HG03108 (cell line): ENCODE measurements around the gene SUSD6.

Experiments used
- ATAC-seq: cut with Tn5 transposase; IDR thresholded peaks from one replicate; pipeline ENCODE4 v1.9.1; 2021; ENCODE audit warnings: moderate library complexity; ENCODE audit not compliant: unreplicated experiment

The SUSD6 gene

DNA sequence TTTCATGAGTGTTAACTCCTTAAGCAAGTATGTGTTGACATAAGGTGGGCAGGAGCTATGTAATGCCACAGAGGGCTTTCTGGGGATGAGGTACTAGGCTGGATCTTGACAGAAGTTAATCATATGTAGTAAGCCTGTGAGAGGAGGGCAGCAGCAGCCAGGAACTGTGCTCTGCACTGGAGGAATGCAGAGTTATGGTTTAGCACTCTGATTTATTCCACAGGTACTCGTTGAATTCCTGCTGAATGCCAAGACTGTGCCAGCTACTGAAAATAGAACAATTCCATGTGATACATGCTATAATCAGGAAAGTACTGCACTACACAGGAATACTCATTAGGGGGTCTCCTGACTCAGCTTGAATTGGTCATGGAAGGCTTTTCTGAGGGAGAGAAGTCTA, 58.7 kb downstream of the SUSD6 start:
- no peak for ATAC-seq

DNA sequence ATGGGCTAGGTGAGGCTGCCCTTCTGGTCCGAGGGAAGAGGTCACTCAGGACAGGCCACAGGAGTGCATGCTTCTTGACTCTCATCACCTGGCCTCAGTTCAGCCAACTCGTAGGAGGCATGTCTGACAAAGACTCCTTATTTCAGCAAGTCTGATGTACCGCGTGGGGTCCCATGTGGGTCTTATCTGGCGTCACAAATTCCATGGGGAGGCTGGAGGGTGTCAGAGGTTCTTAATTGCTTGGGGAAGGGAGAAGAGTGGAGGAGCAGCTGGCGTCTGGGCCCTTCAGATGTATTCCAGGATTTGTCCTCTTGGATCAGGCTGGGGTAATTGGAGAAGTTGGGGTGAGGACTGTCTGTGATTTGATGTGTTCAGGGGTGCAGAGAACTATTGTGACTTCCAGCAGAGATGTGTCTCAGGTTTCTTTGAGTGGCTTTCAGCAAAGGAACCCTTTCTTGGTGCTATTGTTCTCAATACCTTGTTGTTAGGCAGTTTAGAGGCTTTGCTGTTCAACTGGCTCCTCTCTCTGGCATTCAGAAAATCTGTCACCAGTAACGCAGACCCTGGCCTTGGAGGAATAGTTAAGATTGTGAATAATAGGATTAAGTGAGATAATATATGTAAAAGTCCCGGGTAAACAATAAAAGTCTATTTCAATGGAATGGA, 60.1 kb downstream of the SUSD6 start:
- ATAC-seq, result no peak

DNA sequence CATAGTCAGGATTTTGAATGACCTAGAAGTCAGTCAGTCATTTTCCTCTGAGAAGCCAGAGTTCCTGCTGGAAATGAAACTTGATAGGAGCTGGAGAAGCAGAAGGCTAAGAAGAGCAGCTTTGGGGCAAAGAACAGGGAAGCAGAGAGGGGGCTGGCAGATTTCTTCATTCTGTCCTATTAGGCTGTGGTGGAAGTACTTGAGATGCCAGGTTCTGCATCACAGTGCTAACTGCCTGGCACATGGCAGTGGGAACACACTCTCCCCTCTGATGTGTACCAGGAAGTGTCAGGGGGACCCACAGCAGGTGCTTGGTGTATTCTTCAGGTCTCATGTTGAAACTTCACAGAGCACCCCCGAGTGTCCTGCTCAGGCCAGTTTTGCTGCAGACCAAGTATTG, 61.0 kb downstream of the SUSD6 start:
- no peak for ATAC-seq

DNA sequence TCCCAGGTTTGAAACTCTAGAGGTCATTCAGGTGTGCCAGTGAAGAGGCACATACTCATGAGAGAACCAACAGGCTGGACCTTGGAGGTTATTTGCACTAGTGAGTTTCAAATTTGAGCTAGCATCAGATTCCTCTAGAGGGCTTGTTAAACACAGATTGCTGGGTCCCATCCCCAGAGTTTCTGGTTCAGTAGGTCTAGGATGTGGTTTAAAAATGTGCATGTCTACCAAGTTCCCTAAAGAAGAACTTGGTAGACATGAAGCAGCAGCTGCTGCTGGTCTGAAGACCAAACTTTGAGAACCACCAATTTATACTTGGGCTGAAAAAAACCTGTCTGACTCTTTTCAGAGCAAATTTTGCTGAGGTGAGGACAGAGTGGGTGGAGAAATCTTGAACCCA, 61.7 kb downstream of the SUSD6 start:
- peak; percentile 36 for ATAC-seq

DNA sequence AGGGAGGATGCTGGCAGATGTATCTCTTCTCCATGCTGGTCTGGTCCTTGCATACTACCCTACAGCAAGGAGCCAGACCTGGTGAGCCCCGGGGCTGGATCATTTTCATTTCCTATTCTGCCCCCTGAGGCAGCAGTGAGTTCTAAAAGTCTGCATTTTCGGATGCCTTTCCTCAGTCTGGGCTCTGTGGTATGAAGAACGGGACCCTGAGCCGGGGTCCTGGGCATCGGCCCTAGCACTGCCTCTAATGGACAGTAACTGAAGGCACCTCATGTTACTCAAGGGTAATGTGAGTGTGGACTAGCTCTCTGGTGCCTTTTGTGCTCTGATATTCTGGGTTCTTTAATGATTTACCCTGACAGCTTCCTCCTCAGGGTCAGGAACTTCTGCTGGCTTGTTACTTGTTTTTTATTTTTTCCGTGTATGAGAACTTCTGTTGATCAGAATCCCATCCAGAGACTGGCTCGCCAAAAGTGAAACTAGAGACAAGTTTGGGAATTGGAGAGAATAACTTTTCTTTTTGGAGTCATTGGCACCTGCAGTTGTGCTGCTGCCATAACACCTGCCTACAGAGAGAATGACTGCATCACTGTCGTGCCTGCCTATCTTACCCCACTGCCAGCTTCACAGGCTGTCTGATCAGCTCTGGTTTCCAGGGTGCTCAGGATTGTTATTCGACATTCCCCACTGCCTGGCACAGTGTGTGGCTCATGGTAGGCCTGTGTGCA, 62.3 kb downstream of the SUSD6 start:
- ATAC-seq, result peak; percentile 18

DNA sequence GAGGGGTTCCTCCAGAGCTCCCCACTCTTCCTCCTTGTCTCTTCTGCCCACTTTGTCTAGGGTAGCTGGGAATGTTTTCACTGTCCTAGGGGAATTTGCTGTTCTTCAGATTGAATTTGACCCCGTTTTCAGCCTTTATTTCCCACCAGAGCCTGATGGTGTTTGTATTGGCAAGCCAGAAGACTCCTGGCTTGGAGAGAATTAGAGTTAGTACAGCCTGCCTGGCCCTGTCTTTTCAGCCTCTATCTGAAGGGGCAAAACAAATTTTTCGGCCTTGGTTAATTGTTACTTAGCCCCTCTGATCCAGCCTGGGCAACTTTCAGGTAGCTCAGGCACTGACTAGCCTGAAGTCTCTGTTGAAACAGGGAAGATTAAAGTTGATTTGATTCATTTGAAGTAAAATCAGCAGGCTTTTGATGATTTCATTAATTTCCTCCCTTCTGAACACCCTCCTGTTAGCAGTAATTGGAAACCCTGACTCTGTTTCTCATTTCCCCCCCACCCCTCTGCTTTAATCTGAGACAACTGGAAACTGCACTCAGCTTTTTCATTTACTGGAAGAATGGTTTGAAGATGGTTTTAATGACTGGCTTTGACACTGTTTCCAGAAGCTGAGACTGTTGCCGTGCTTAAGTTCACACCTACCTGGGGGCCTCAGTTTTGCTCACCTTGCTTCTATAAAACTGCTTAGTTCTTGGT, 63.3 kb downstream of the SUSD6 start:
- ATAC-seq, result no peak

DNA sequence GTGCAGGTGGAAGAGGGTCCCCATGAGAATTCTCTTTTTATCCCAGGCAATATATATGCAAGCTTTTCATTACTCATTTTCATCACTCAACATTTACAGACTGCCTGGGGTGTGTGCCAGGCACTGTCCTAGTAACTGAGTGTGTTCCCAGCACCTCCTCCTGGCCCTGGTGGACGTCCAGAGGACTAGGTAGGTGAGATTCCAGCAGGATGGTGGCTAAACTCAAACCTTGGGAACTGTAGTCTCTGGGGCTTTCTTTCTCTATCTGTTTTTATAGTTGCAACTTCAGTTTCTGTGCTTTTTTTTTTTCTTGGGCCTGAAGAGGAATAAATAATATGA, 63.8 kb downstream of the SUSD6 start:
- ATAC-seq, result no peak

DNA sequence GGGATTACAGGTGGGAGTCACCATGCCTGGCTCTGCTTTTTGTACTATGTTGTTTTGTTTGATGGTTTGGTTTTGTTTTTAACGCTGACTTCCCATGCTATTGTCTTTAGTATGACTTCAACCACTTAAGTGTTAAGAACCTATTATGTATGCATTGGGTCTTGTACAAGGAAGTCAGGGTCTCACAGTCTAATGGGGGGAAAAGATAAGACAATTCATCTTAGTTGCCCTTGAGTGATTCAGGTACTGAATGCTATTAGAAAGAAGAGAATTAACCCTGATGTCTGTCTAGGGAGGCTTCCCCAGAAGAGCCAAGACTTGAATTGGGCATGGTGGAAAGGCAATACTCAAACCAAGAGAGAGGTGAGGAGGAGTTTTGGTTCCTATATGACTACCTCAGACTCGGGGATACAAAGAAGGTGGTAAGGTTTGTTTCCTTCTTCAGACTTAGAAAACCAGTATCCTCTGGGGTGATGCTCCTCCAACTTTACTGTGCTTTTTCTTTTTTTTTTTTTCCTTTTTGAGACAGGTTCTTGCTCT, 64.6 kb downstream of the SUSD6 start:
- ATAC-seq, result peak; percentile 70

DNA sequence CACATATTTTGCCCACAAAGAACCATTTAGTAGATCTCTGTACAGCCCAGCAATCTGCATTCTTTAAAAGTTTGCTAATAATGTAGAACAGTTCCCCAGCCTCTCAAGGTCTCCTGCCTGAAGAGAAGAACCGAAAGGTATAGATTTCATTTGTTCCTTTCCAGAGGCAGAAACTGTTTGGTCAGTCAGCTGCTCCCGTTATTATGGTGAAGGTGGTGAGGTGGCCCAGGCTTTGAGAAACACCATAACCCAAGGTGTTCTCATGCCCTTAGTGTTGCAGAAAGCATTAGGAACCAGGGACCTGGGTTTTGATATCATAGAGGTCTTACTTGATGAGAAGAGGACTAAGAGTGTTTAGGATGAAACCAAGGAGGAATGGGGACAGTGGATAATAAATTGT, 65.3 kb downstream of the SUSD6 start:
- no peak for ATAC-seq

DNA sequence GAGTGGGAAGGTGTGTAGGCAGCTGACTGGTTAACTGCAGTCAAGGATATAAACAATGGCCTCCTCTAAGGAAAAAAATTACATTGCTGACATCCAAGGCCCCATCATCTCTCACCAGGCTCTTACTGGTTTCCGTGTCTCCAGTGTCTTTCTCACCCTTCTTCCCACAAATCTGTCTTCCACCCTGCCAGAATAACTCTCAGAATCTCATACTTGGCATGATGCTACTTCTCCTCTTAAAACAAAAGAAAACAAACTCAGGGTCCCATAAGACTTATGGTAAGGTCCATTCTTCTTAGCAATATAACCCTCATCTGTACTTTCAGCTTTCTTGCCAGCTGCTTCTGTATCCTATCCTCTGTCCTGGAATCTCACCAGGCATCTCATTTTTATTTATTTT, 68.9 kb downstream of the SUSD6 start:
- ATAC-seq, result no peak

DNA sequence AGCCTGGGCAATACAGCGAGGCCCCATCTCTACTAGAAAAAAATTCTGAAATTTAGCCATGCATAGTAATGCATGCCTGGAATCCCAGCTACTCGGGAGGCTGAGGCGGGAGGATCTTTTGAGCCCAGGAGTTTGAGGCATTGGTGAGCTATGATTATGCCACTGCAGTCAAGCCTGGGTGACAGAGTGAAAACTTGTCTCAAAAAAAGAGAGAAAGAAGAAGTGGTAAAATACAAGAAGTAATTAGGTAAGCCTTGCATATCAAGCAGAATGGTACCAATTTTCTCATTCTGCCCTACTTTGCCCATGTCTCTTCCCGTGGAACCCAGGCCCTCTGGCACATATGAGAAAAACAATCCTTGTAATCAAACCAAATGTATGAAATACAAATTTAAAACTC, 70.7 kb downstream of the SUSD6 start:
- ATAC-seq, result no peak

DNA sequence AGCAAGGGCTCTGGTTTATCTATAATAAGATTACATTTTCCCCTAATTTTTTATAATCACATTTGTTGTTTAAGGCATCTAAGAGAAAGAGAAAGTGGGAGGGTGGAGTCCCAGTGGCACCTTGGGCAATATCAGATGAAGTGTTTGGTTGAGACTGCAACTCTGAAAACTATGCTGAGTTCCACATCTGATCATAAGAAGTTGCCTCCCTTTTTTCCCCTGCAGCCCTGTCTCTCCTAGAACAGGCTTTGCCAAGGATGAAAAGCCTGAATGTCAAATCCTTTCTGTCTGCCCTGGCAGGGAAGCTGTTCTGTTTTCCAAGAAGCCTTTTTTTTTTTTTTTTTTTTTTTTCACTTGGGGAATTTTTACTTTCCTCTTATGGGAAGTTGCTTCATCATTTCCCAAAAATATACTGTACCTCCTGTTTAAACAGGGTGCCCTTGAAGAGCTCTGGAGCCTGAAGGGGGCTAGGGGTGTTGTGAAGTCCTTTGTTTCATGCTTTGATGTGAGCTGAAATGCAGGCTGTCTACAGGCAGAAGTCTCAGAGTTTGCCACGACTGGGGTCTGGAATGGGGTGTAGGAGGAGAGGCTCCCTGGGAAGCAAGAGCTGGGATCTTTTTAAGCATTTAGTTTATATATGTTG, 71.3 kb downstream of the SUSD6 start:
- ATAC-seq, result no peak

DNA sequence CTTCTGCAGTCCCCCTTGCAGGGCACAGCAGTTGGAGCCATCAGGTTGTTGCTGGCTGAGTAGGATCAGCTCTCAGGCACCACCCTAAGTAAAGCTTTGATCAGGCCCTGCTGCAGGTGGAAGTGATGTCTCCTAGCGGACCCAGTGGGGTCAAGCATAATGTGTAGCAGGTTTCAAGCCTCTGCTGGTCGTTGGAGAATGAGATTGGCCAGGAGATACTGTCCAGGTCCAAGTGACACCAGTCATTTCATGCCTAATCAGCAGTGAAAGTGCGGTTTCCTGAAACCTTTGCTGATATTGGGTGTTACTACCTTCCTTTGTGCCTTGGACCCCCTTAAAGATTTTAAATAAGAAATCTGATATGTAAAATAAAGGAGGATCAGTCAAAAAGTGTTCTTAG, 72.6 kb downstream of the SUSD6 start:
- no peak for ATAC-seq

DNA sequence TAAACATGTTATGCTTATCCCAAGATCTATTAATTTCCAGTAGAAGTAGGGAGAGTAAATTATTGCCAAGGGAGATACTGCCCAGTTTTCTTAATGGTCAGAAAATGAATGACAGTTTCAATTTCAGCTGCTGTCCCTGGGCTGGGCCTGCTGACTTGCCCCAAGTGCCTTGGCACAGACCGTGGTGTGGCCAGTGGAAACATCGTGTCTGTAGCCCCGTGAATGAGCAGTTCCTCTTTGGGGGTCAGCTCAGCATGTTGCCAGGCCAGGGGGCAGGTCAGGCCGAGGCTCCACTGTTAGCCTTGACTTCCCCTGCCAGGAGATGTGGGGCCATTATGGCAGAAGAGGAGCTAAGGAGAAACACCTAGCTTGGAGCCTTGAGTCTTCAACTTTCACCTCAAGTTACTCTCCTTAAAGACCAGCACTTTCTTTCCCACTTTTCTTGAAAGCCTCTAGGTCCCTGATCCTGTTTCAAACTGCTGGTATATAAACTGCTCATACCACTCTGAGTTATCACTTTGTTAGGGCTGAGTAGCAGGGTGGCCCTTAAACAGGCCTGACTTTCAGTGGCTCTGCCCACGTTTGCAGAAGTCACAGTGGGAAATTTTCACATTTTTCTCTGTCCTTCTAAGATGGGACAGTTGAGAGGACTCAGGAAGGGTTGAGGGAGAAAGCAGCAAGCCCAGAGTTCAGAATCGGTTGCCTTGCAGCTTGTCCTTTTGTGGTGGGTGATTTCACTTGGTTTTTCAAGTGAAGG, 73.2 kb downstream of the SUSD6 start:
- ATAC-seq, result no peak

DNA sequence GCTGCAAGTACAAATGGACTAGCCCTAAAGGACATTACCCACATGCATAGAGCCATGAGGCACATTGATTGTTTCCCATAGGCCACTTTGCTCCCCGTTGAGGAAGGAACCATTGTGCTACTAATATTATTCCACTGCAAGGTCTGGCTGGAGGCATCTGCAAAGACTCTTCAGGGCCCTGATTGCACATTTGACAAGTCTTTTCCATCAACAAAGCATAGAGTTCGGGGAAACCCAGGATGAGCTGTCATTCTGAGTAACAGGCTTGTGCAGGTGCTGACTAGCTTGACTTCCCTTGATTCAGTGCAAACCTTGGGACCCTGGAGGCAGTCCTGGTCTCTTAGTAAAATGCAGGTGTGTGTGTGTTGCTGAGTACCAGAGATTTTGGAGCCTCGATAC, 73.8 kb downstream of the SUSD6 start:
- ATAC-seq, result no peak

DNA sequence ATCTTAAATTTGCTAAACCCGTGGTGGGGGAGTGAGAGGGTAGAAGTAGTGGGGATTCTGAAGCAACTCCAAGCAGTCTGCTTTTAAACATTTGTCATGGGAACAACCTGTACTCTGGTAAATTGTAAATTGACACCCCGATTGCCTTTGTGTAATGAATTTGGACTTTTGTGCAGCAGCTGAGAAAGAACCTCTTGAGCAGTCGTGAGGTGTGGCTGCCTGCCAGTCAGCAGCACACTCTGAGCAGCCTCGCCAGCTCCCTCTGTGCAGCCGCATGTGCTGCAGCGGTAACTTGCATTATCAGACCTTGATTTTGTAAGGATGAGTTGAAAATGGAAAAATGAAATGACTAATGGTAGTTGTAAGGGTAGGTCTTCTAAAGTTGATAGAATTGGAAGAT, 74.3 kb downstream of the SUSD6 start:
- ATAC-seq, result no peak

DNA sequence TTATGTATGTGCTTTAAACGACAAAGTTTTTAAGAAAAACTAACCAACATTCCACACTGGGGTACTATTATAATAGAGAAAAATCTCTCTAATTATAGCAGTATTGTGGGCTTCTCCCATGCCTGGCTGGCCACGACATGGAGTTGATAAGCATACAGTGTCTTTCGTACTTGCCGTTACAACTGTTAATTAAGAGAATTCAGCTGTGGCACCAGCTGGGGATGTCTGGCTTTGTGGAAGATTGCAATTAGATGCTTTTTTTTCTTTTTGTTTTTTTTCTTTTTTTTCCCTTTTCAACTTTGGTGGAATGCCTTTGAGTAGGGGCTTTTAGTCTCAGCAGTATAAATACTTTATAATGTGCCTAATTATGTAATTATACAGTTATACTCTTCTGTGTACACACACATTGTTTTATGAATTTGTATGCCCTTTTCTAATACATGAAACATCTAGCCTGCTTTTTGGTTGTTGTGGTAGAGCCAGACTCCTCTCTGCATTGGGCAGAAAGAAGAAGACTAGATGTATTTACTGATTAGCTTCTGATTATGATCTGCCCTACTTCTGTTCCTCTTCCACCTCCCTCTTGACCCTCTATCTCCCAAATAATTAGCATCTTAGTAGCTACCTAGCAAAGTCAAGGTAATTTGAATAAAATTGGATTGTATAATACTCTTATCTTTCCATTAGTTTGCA, 76.4 kb downstream of the SUSD6 start:
- ATAC-seq, result no peak

DNA sequence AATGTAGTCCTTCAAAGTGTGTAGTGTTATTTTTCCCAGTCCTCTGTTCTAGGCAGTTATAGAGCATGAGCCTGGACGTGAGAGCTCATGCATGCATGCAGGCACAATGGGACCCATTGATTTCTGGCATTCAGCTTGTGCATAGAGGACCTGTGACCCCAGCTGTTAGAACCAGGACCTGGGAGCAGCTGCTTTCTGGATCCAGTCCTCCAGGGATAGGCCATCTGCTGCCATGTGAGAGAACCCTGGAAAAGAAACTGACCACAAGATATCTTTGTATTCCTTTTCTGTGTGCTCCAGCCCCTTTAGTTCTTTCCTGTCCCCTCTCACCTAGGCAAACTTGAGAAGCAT, 76.9 kb downstream of the SUSD6 start:
- ATAC-seq, result no peak

DNA sequence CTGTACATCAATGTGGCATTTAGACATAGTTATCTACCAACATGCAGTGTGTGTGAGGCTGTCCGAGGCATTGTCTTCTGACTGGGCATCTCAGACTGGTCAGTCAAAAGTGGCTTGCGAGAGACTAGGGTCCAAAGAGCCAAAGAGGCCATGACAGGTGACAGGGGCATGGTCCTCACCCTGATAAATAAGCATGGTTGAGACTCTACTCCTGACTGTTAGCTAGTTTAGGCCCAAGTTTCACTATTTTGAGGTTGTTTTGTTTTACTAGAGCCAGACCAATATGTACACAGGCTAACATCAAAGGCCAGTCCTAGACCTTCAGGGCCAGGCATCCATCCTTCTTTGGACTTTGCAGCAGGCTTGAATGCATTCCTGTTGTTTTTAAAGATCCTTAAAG, 78.6 kb downstream of the SUSD6 start:
- ATAC-seq, result no peak

DNA sequence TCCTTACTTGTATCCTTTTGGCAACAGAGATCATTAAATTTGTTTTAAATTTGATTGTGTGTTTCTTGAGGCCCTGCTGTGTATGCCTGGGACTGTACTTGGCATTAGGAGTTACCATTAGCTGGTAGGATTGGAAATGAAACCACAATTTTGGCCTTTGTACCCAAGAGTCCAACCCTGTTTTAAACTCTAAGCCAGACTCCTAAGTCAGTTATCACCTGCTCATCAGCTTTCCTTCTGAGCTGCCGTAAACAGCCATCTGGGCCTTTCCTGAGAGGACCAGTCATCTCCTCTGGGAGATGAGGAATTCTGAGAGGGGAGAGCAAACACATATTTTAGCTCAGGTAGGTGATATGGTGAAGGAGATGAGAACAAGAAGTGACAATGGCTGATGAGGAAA, 81.2 kb downstream of the SUSD6 start:
- no peak for ATAC-seq
